Measurements from ENCODE around the gene SLC6A6. TPM values are rescaled to one million over a fixed set of nuclear protein-coding genes. Genes with fewer than 3 reads are reported as not detected.
A peak's percentile ranks its signal among the peaks of the same experiment; 100 is the strongest.

Gene SLC6A6
- total and polyA plus RNA-seq, 10 of the 15 experiments (the other 5 are each of a cell fraction or from before 2014, with no cell fraction given) = 5.6 to 47.0 (median 20.2) TPM

DNA sequence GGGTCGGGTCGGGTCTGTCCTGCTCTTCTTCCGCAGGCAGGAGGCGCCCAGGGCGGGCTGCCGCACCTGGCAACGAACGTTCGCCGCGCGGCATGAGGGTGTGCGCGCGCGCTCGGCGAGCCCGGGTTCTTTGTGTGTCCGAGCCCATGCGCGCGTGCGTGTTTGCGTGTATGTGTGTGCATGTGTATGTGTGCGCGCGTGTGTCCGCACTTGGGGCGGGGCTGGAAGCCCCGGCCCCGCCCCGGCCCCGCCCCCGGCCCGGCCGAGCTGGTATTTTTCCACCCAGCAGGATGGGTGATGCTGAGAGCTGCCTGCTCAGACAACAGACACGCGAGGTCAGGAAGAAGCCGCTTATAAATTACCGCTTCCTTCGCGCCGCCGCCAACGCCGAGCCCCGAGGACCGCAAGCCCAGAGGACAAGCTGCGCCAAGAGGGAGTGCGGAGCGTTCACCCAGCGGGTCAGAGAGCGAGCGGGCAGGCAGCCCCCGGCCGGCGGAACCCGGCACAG lies at the start of gene SLC6A6 (continued):
- TF ChIP-seq, protein P1, sequence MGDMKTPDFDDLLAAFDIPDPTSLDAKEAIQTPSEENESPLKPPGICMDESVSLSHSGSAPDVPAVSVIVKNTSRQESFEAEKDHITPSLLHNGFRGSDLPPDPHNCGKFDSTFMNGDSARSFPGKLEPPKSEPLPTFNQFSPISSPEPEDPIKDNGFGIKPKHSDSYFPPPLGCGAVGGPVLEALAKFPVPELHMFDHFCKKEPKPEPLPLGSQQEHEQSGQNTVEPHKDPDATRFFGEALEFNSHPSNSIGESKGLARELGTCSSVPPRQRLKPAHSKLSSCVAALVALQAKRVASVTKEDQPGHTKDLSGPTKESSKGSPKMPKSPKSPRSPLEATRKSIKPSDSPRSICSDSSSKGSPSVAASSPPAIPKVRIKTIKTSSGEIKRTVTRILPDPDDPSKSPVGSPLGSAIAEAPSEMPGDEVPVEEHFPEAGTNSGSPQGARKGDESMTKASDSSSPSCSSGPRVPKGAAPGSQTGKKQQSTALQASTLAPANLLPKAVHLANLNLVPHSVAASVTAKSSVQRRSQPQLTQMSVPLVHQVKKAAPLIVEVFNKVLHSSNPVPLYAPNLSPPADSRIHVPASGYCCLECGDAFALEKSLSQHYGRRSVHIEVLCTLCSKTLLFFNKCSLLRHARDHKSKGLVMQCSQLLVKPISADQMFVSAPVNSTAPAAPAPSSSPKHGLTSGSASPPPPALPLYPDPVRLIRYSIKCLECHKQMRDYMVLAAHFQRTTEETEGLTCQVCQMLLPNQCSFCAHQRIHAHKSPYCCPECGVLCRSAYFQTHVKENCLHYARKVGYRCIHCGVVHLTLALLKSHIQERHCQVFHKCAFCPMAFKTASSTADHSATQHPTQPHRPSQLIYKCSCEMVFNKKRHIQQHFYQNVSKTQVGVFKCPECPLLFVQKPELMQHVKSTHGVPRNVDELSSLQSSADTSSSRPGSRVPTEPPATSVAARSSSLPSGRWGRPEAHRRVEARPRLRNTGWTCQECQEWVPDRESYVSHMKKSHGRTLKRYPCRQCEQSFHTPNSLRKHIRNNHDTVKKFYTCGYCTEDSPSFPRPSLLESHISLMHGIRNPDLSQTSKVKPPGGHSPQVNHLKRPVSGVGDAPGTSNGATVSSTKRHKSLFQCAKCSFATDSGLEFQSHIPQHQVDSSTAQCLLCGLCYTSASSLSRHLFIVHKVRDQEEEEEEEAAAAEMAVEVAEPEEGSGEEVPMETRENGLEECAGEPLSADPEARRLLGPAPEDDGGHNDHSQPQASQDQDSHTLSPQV (IDR thresholded peaks at IDR 0.05) = no peak
- TF ChIP-seq SMAD1 (IDR thresholded peaks at IDR 0.05; ENCODE audit: low read depth, partially characterized antibody) (no peak), SREBF1 (IDR thresholded peaks at IDR 0.05; ENCODE audit: low read length) (no peak), JUND (IDR thresholded peaks at IDR 0.05; ENCODE audit: low read depth, low read length) (no peak), GATAD2B (conservative IDR thresholded peaks at IDR 0.05; ENCODE audit: low read depth) (peak; percentile 50; the same call in 1 of the 2 replicates), KAT2A (conservative IDR thresholded peaks at IDR 0.05; ENCODE audit: control insufficient read depth, low read depth, low read length) (no peak), SREBF2 (IDR thresholded peaks at IDR 0.05; ENCODE audit: low read length) (no peak), STAT3 (IDR thresholded peaks at IDR 0.05; ENCODE audit: low read depth, low read length) (no peak), BMI1 (IDR thresholded peaks at IDR 0.05; ENCODE audit: borderline replicate concordance) (no peak), SMARCA5 (IDR thresholded peaks at IDR 0.05) (0 out of 2 replicates have a peak, but pooled peaks have one; percentile 45), POLR2A (IDR thresholded peaks at IDR 0.05; ENCODE audit: low read depth, low read length) (peak; percentile 78), EP300 (IDR thresholded peaks at IDR 0.05; ENCODE audit: borderline replicate concordance in 1 of 2, control insufficient read depth in 1 of 2, low read depth in 2 of 2, low read length in 2 of 2) (0 out of 4 replicates have a peak, but pooled peaks of 1 of the 2 experiments have one; percentile 24), HDGF (IDR thresholded peaks at IDR 0.05) (no peak), CEBPB (IDR thresholded peaks at IDR 0.05; ENCODE audit: borderline replicate concordance in 1 of 2, low read depth in 2 of 2, low read length in 2 of 2) (no peak), EZH2 (IDR thresholded peaks at IDR 0.05; ENCODE audit: borderline replicate concordance, control insufficient read depth, low read depth, low read length) (no peak), ZNF384 (IDR thresholded peaks at IDR 0.05; ENCODE audit: borderline replicate concordance, low read depth, low read length) (no peak), NRF1 (conservative IDR thresholded peaks at IDR 0.05; ENCODE audit: low read depth, low read length) (peak; percentile 46), ETV6 (conservative IDR thresholded peaks at IDR 0.05 in 1 of 2, IDR thresholded peaks at IDR 0.05 in 1 of 2; ENCODE audit: borderline replicate concordance in 1 of 2, low read depth in 1 of 2) (no peak), MXI1 (IDR thresholded peaks at IDR 0.05; ENCODE audit: low read depth, low read length) (peak; percentile 80), PAX8 (IDR thresholded peaks at IDR 0.05) (no peak)
- TF ChIP-seq, protein P2, sequence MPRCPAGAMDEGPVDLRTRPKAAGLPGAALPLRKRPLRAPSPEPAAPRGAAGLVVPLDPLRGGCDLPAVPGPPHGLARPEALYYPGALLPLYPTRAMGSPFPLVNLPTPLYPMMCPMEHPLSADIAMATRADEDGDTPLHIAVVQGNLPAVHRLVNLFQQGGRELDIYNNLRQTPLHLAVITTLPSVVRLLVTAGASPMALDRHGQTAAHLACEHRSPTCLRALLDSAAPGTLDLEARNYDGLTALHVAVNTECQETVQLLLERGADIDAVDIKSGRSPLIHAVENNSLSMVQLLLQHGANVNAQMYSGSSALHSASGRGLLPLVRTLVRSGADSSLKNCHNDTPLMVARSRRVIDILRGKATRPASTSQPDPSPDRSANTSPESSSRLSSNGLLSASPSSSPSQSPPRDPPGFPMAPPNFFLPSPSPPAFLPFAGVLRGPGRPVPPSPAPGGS (IDR thresholded peaks at IDR 0.05; ENCODE audit: borderline replicate concordance, insufficient read depth, low read depth, low read length, poor library complexity, severe bottlenecking) = no peak
- TF ChIP-seq, protein P3, sequence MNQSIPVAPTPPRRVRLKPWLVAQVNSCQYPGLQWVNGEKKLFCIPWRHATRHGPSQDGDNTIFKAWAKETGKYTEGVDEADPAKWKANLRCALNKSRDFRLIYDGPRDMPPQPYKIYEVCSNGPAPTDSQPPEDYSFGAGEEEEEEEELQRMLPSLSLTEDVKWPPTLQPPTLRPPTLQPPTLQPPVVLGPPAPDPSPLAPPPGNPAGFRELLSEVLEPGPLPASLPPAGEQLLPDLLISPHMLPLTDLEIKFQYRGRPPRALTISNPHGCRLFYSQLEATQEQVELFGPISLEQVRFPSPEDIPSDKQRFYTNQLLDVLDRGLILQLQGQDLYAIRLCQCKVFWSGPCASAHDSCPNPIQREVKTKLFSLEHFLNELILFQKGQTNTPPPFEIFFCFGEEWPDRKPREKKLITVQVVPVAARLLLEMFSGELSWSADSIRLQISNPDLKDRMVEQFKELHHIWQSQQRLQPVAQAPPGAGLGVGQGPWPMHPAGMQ (IDR thresholded peaks at IDR 0.05; ENCODE audit: borderline replicate concordance) = no peak
- TF ChIP-seq, protein P4, sequence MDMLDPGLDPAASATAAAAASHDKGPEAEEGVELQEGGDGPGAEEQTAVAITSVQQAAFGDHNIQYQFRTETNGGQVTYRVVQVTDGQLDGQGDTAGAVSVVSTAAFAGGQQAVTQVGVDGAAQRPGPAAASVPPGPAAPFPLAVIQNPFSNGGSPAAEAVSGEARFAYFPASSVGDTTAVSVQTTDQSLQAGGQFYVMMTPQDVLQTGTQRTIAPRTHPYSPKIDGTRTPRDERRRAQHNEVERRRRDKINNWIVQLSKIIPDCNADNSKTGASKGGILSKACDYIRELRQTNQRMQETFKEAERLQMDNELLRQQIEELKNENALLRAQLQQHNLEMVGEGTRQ (IDR thresholded peaks at IDR 0.05; ENCODE audit: borderline replicate concordance, low read depth, low read length) = no peak

Measured in GM12878 (cell line).